Activated naive CD4-positive, alpha-beta T cell treated with anti-CD3 and anti-CD28 coated beads, Interleukin-2, amount 50 U/mL, for 24 hours (primary cell): ENCODE results near the gene GATA5.

ENCODE experiments used
- H3K27ac Mint-ChIP-seq: one replicate; pipeline ENCODE4 v1.8.0; 2021; ENCODE audit warnings: mild to moderate bottlenecking, mixed read lengths
- H3K27me3 Mint-ChIP-seq: one replicate; pipeline ENCODE4 v1.8.0; 2021; ENCODE audit warnings: mixed read lengths
- H3K36me3 Mint-ChIP-seq: one replicate; pipeline ENCODE4 v1.8.0; 2021; ENCODE audit warnings: mixed read lengths
- H3K4me1 Mint-ChIP-seq: one replicate; pipeline ENCODE4 v1.8.0; 2021; ENCODE audit warnings: mixed read lengths
- H3K4me3 Mint-ChIP-seq: one replicate; pipeline ENCODE4 v1.8.0; 2021; ENCODE audit warnings: mild to moderate bottlenecking, mixed read lengths
- H3K9me3 Mint-ChIP-seq: one replicate; pipeline ENCODE4 v1.8.0; 2021; ENCODE audit warnings: mixed read lengths

Gene GATA5

GRCh38 chr20:62475772-62476055, at the start of gene GATA5:
Gene GATA5 (minus strand): TSS chr20:62475995. CDS start chr20:62475521, 474 bp downstream.
- Mint-ChIP-seq H3K4me1 (peaks cover 5% of the 10 kb centered on the region), H3K27me3 (peaks cover 28% of the 10 kb centered on the region), H3K27ac (no peak within 1 kb of the TSS), H3K4me3 (peak within 1 kb of the TSS; percentile 71), H3K9me3 (no peaks in the 10 kb centered on the region), H3K36me3 (no peaks in the 10 kb centered on the region)

GRCh38 chr20:62525014-62525413, 49.2 kb upstream of the GATA5 start:
- no peak overlapping the region for H3K4me3 Mint-ChIP-seq
- H3K36me3 Mint-ChIP-seq: no peaks in the 10 kb centered on the region
- no peaks in the 10 kb centered on the region for H3K9me3 Mint-ChIP-seq
- no peak overlapping the region for H3K27ac Mint-ChIP-seq
- peaks cover 4% of the 10 kb centered on the region for H3K27me3 Mint-ChIP-seq
- peaks cover 10% of the 10 kb centered on the region for H3K4me1 Mint-ChIP-seq

- Mint-ChIP-seq H3K4me3 (no peak overlapping the region), H3K36me3 (no peaks in the 10 kb centered on the region), H3K27me3 (peaks cover 4% of the 10 kb centered on the region), H3K9me3 (no peaks in the 10 kb centered on the region), H3K4me1 (peaks cover 10% of the 10 kb centered on the region), H3K27ac (no peak overlapping the region)
Observed at GRCh38 chr20:62524505-62524911, 48.7 kb upstream of the GATA5 start.

- Mint-ChIP-seq H3K4me3 (no peak overlapping the region), H3K27ac (peak overlapping the region; percentile 24), H3K27me3 (peaks cover 4% of the 10 kb centered on the region), H3K36me3 (no peaks in the 10 kb centered on the region), H3K4me1 (peaks cover 10% of the 10 kb centered on the region), H3K9me3 (no peaks in the 10 kb centered on the region)
Observed at GRCh38 chr20:62523473-62524203, 47.8 kb upstream of the GATA5 start.

- peaks cover 10% of the 10 kb centered on the region for H3K4me1 Mint-ChIP-seq
- no peak overlapping the region for H3K27ac Mint-ChIP-seq
- peaks cover 4% of the 10 kb centered on the region for H3K27me3 Mint-ChIP-seq
- no peak overlapping the region for H3K4me3 Mint-ChIP-seq
- no peaks in the 10 kb centered on the region for H3K9me3 Mint-ChIP-seq
- no peaks in the 10 kb centered on the region for H3K36me3 Mint-ChIP-seq
Observed at GRCh38 chr20:62522748-62523396, 47.1 kb upstream of the GATA5 start.

- no peaks in the 10 kb centered on the region for H3K36me3 Mint-ChIP-seq
- H3K4me1 Mint-ChIP-seq: peaks cover 10% of the 10 kb centered on the region
- peaks cover 2% of the 10 kb centered on the region for H3K27me3 Mint-ChIP-seq
Observed at GRCh38 chr20:62519826-62520225, 44.0 kb upstream of the GATA5 start.

GRCh38 chr20:62518911-62519310, 43.1 kb upstream of the GATA5 start:
- peaks cover 5% of the 10 kb centered on the region for H3K27me3 Mint-ChIP-seq
- H3K36me3 Mint-ChIP-seq: no peaks in the 10 kb centered on the region
- H3K27ac Mint-ChIP-seq: no peak overlapping the region
- H3K4me3 Mint-ChIP-seq: no peak overlapping the region
- no peaks in the 10 kb centered on the region for H3K9me3 Mint-ChIP-seq
- peaks cover 4% of the 10 kb centered on the region for H3K4me1 Mint-ChIP-seq

More at GRCh38 chr20:62519826-62520225, 44.0 kb upstream of the GATA5 start:
- Mint-ChIP-seq H3K9me3 (no peaks in the 10 kb centered on the region), H3K27ac (no peak overlapping the region), H3K4me3 (no peak overlapping the region)

GRCh38 chr20:62517901-62518610, 42.3 kb upstream of the GATA5 start:
- Mint-ChIP-seq H3K9me3 (no peaks in the 10 kb centered on the region), H3K27ac (no peak overlapping the region), H3K4me1 (peaks cover 3% of the 10 kb centered on the region), H3K27me3 (peaks cover 7% of the 10 kb centered on the region), H3K4me3 (no peak overlapping the region), H3K36me3 (no peaks in the 10 kb centered on the region)

GRCh38 chr20:62517168-62517567, 41.4 kb upstream of the GATA5 start:
- Mint-ChIP-seq H3K9me3 (no peaks in the 10 kb centered on the region), H3K4me1 (peaks cover 6% of the 10 kb centered on the region), H3K27ac (no peak overlapping the region), H3K36me3 (no peaks in the 10 kb centered on the region), H3K4me3 (no peak overlapping the region), H3K27me3 (peaks cover 7% of the 10 kb centered on the region)

- H3K27ac Mint-ChIP-seq: no peak overlapping the region
- no peak overlapping the region for H3K4me3 Mint-ChIP-seq
- H3K27me3 Mint-ChIP-seq: peaks cover 7% of the 10 kb centered on the region
- H3K36me3 Mint-ChIP-seq: no peaks in the 10 kb centered on the region
- peaks cover 6% of the 10 kb centered on the region for H3K4me1 Mint-ChIP-seq
- H3K9me3 Mint-ChIP-seq: no peaks in the 10 kb centered on the region
Observed at GRCh38 chr20:62516338-62516737, 40.5 kb upstream of the GATA5 start.

- Mint-ChIP-seq H3K4me3 (no peak overlapping the region), H3K27ac (no peak overlapping the region), H3K27me3 (peaks cover 7% of the 10 kb centered on the region), H3K4me1 (peaks cover 6% of the 10 kb centered on the region), H3K36me3 (no peaks in the 10 kb centered on the region), H3K9me3 (no peaks in the 10 kb centered on the region)
Observed at GRCh38 chr20:62515826-62516225, 40.0 kb upstream of the GATA5 start.

- no peaks in the 10 kb centered on the region for H3K36me3 Mint-ChIP-seq
- peaks cover 7% of the 10 kb centered on the region for H3K27me3 Mint-ChIP-seq
- no peaks in the 10 kb centered on the region for H3K9me3 Mint-ChIP-seq
- H3K4me1 Mint-ChIP-seq: peaks cover 6% of the 10 kb centered on the region
- no peak overlapping the region for H3K4me3 Mint-ChIP-seq
- H3K27ac Mint-ChIP-seq: no peak overlapping the region
Observed at GRCh38 chr20:62515280-62515679, 39.5 kb upstream of the GATA5 start.

- no peaks in the 10 kb centered on the region for H3K9me3 Mint-ChIP-seq
Observed at GRCh38 chr20:62513991-62514390, 38.2 kb upstream of the GATA5 start.

GRCh38 chr20:62511915-62512610, 36.3 kb upstream of the GATA5 start:
- no peaks in the 10 kb centered on the region for H3K36me3 Mint-ChIP-seq
- H3K27ac Mint-ChIP-seq: no peak overlapping the region
- no peaks in the 10 kb centered on the region for H3K9me3 Mint-ChIP-seq
- no peak overlapping the region for H3K4me3 Mint-ChIP-seq
- peaks cover 7% of the 10 kb centered on the region for H3K27me3 Mint-ChIP-seq
- H3K4me1 Mint-ChIP-seq: peaks cover 6% of the 10 kb centered on the region

More at GRCh38 chr20:62513991-62514390, 38.2 kb upstream of the GATA5 start:
- Mint-ChIP-seq H3K27me3 (peaks cover 7% of the 10 kb centered on the region), H3K4me3 (no peak overlapping the region), H3K27ac (no peak overlapping the region), H3K4me1 (peaks cover 6% of the 10 kb centered on the region), H3K36me3 (no peaks in the 10 kb centered on the region)

GRCh38 chr20:62511300-62511914, 35.6 kb upstream of the GATA5 start:
- Mint-ChIP-seq H3K27ac (no peak overlapping the region), H3K4me3 (no peak overlapping the region), H3K36me3 (no peaks in the 10 kb centered on the region), H3K4me1 (peaks cover 6% of the 10 kb centered on the region), H3K9me3 (no peaks in the 10 kb centered on the region), H3K27me3 (peaks cover 5% of the 10 kb centered on the region)
